Measurements from ENCODE around the gene CDC37. TPM values are rescaled to one million over a fixed set of nuclear protein-coding genes. Genes with fewer than 3 reads are reported as not detected.

Gene CDC37
- total RNA-seq, 2 experiments from 2014 or later, result 269 to 332 TPM

- intact Hi-C loops (cut with micrococcal nuclease; ENCODE audit: unreplicated experiment), result no loop called here
- H3K4me2 ChIP-seq (ENCODE audit: low read length), result peak overlapping the region; percentile 74
Measured at GRCh38 chr19:10427169-10427568, 23.8 kb upstream of the CDC37 start.

GRCh38 chr19:10424011-10424637 lies 20.8 kb upstream of the CDC37 start:
- H3K9me3 ChIP-seq (ENCODE audit: low read length), result no peaks in the 10 kb centered on the region
- POLR2A ChIA-PET, result interaction anchor here (1.3 to 1.4 kb wide), 2 partner anchors 11 to 21 kb away, joined by 3 to 4 read pairs; partner anchors contain the start of gene CDC37
- BruUV-seq (replicated peaks), result no TSS peak
- no peaks in the 10 kb centered on the region for H3K36me3 ChIP-seq (ENCODE audit: insufficient read depth, low read length)
- H3K79me2 ChIP-seq (ENCODE audit: insufficient read depth, low read depth, low read length), result peaks cover 84% of the 10 kb centered on the region
- TF ChIP-seq CTCF (conservative IDR thresholded peaks at IDR 0.05; ENCODE audit: low read length) (peak; percentile 92), EZH2phosphoT487 (IDR thresholded peaks at IDR 0.05; ENCODE audit: borderline replicate concordance, low read depth, low read length) (no peak)
- CTCF ChIA-PET (ENCODE audit: unreplicated experiment), result interaction anchor here (0.5 to 0.9 kb wide), 3 partner anchors 10 to 15 kb away, joined by 3 read pairs; no protein-coding TSS in a partner anchor
- peaks cover 70% of the 10 kb centered on the region for H3K4me1 ChIP-seq (ENCODE audit: insufficient read depth, low read length, poor library complexity, severe bottlenecking)
- intact Hi-C loops (cut with micrococcal nuclease; ENCODE audit: unreplicated experiment), result no loop called here
- DNase-seq (ENCODE audit: low spot score), result peak; percentile 74
- peak overlapping the region; percentile 8 for H3K27ac ChIP-seq (ENCODE audit: low read depth, low read length, poor library complexity, severe bottlenecking)
- H3K4me3 ChIP-seq (ENCODE audit: low read depth, low read length, poor library complexity, severe bottlenecking), result peak overlapping the region; percentile 65
- H4K20me1 ChIP-seq (ENCODE audit: insufficient read depth, low read length), result peaks cover 22% of the 10 kb centered on the region
- peak overlapping the region; percentile 84 for H3K4me2 ChIP-seq (ENCODE audit: low read length)
- H2AFZ ChIP-seq (ENCODE audit: low read length), result no peak overlapping the region
- no peaks in the 10 kb centered on the region for H3K9me2 ChIP-seq (ENCODE audit: insufficient read depth, low read length)

More at GRCh38 chr19:10427169-10427568, 23.8 kb upstream of the CDC37 start:
- peaks cover 30% of the 10 kb centered on the region; the same call in 1 of the 2 replicates for H4K20me1 ChIP-seq (ENCODE audit: insufficient read depth, low read length)
- H3K9me3 ChIP-seq (ENCODE audit: low read length), result no peaks in the 10 kb centered on the region
- peaks cover 90% of the 10 kb centered on the region for H3K79me2 ChIP-seq (ENCODE audit: insufficient read depth, low read depth, low read length)
- H3K27ac ChIP-seq (ENCODE audit: low read depth, low read length, poor library complexity, severe bottlenecking), result peak overlapping the region; percentile 73
- ChIA-PET CTCF (ENCODE audit: unreplicated experiment) (interaction anchor here (0.6 kb wide), 1 partner anchor 19 kb away, joined by 4 read pairs; no protein-coding TSS in a partner anchor), POLR2A (interaction anchor here (0.7 to 1.1 kb wide), 4 partner anchors 14 to 108 kb away, joined by 3 to 4 read pairs (median 4); no protein-coding TSS in a partner anchor)
- peaks cover 96% of the 10 kb centered on the region for H3K4me1 ChIP-seq (ENCODE audit: insufficient read depth, low read length, poor library complexity, severe bottlenecking)
- BruUV-seq (replicated peaks), result no TSS peak
- no peak overlapping the region for H3K4me3 ChIP-seq (ENCODE audit: low read depth, low read length, poor library complexity, severe bottlenecking)
- no peak overlapping the region for H2AFZ ChIP-seq (ENCODE audit: low read length)
- TF ChIP-seq EZH2phosphoT487 (IDR thresholded peaks at IDR 0.05; ENCODE audit: borderline replicate concordance, low read depth, low read length), result no peak
- no peaks in the 10 kb centered on the region for H3K9me2 ChIP-seq (ENCODE audit: insufficient read depth, low read length)
- H3K36me3 ChIP-seq (ENCODE audit: insufficient read depth, low read length), result peaks cover 6% of the 10 kb centered on the region; the same call in 1 of the 2 replicates
- no peak for DNase-seq (ENCODE audit: low spot score)

GRCh38 chr19:10422846-10423245 lies 19.5 kb upstream of the CDC37 start:
- peak overlapping the region; percentile 84 for H3K4me2 ChIP-seq (ENCODE audit: low read length)
- POLR2A ChIA-PET, result interaction anchor here (0.6 to 1.9 kb wide), 3 partner anchors 10 to 47 kb away, joined by 3 to 6 read pairs (median 3); partner anchors contain the start of gene CDC37
- H3K27ac ChIP-seq (ENCODE audit: low read depth, low read length, poor library complexity, severe bottlenecking), result peak overlapping the region; percentile 100
- CTCF ChIA-PET (ENCODE audit: unreplicated experiment), result no interaction called here
- no TSS peak for BruUV-seq (replicated peaks)
- H3K4me3 ChIP-seq (ENCODE audit: low read depth, low read length, poor library complexity, severe bottlenecking), result peak overlapping the region; percentile 76
- no peak for DNase-seq (ENCODE audit: low spot score)
- H3K36me3 ChIP-seq (ENCODE audit: insufficient read depth, low read length), result peaks cover 6% of the 10 kb centered on the region; the same call in 1 of the 2 replicates
- intact Hi-C loops (cut with micrococcal nuclease; ENCODE audit: unreplicated experiment), result loop anchor here (2.0 kb wide), 1 partner anchor 14 kb away; no protein-coding TSS in a partner anchor
- peaks cover 13% of the 10 kb centered on the region for H4K20me1 ChIP-seq (ENCODE audit: insufficient read depth, low read length)
- H3K9me3 ChIP-seq (ENCODE audit: low read length), result no peaks in the 10 kb centered on the region
- no peak overlapping the region for H2AFZ ChIP-seq (ENCODE audit: low read length)
- no peaks in the 10 kb centered on the region for H3K9me2 ChIP-seq (ENCODE audit: insufficient read depth, low read length)
- H3K79me2 ChIP-seq (ENCODE audit: insufficient read depth, low read depth, low read length), result peaks cover 85% of the 10 kb centered on the region
- H3K4me1 ChIP-seq (ENCODE audit: insufficient read depth, low read length, poor library complexity, severe bottlenecking), result peaks cover 63% of the 10 kb centered on the region
- TF ChIP-seq CTCF (conservative IDR thresholded peaks at IDR 0.05; ENCODE audit: low read length) (no peak), EZH2phosphoT487 (IDR thresholded peaks at IDR 0.05; ENCODE audit: borderline replicate concordance, low read depth, low read length) (no peak)
